GM13976 (cell line): ENCODE measurements around the gene TRIM24.

Experiments
- DNase-seq: peaks from one replicate; pipeline ENCODE4 v3.0.0; 2012; ENCODE audit warnings: low spot score
- in situ Hi-C: fragments of 300-500 bp; cut with MboI; formaldehyde crosslinking; loops from one replicate; pipeline ENCODE4 v1.12.0; 2022; ENCODE audit warnings: low sequenced_read_pairs, mixed read lengths, inconsistent platforms; ENCODE audit not compliant: unreplicated experiment
- TF ChIP-seq, protein P1 (sequence below): IDR thresholded peaks from 2 replicates; pipeline ENCODE4 v1.5.1; 2012; ENCODE audit warnings: borderline replicate concordance, mild to moderate bottlenecking; ENCODE audit not compliant: insufficient read depth; ENCODE audit errors: extremely low read depth, missing control alignments, control extremely low read depth

Gene TRIM24

DNA sequence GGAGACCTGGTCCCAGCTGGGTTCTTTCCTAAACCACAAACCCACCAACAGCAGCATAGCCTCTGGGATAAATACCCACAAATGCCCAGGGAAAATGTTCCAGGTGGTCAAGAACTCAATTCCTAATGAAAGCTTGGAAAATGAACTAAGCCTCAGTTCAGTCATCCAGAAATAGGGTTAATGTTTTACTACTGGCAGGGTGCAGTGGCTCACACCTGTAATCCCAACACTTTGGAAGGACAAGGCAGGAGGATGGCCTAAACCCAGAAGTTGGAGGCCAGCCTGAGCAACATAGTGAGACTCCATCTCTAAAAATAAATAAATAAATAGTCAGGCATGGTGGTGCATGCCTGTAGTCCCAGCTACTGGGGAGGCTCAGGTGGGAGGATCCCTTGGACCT is 158.9 kb downstream of the TRIM24 start:
- in situ Hi-C loops = no loop called here
- DNase-seq = no peak
- TF ChIP-seq, protein P1, sequence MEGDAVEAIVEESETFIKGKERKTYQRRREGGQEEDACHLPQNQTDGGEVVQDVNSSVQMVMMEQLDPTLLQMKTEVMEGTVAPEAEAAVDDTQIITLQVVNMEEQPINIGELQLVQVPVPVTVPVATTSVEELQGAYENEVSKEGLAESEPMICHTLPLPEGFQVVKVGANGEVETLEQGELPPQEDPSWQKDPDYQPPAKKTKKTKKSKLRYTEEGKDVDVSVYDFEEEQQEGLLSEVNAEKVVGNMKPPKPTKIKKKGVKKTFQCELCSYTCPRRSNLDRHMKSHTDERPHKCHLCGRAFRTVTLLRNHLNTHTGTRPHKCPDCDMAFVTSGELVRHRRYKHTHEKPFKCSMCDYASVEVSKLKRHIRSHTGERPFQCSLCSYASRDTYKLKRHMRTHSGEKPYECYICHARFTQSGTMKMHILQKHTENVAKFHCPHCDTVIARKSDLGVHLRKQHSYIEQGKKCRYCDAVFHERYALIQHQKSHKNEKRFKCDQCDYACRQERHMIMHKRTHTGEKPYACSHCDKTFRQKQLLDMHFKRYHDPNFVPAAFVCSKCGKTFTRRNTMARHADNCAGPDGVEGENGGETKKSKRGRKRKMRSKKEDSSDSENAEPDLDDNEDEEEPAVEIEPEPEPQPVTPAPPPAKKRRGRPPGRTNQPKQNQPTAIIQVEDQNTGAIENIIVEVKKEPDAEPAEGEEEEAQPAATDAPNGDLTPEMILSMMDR = no peak

DNA sequence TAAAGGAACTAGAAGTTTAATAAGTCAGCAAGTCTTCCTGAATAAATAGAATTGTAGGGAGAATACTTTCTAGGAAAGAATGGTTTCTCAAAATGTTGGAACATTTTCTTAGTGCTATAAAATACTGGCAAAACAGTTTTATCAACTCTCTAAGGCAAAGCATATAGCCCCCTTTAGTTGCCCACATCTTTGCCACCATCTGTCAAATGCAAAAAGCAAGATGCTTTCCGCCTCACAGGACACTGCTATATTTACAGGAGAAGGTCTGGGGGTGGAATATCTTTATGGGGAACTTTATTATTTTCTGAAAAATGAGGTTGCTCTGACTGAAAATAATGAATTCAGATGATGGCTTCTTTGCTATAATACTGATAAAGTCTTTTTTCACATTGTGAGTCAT is 162.8 kb downstream of the TRIM24 start:
- TF ChIP-seq, protein P1 = no peak
- DNase-seq = no peak
- in situ Hi-C loops = no loop called here

DNA sequence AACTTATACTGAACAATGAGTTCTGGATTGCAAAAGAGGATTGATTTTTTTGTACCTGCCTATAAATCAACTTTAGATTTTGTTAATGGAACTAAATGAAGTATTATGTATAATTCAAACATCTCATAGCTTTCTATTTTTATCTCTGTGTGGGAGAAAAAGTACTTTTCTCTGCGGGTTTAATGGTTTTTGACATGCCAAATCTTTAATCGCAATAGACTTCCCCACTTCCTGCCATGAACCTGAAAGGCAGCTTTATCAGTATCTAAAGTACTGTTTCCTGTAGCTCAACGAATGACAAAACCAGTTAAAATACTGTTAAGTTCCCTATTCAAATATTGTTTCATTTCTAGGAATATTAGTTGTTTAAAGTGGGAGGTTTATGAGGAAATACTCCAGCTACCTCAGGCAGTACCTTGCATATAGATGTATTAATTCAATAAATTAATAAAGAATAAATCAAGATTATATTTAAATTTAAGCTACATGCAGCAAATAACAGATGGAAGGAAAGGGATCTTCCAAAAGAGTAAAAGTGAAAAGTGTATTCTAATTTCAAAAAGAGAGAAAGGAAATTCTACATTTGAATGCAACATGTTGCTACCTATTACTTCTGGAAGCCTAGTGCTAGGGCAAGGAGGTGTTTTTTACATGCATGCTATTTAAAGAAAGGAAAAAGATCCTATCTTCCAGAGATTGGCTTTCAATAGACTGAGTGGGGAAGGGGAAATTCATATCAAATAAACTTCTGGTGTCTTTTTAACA is 165.2 kb downstream of the TRIM24 start:
- TF ChIP-seq, protein P1 = no peak
- no peak for DNase-seq
- in situ Hi-C loops = no loop called here

DNA sequence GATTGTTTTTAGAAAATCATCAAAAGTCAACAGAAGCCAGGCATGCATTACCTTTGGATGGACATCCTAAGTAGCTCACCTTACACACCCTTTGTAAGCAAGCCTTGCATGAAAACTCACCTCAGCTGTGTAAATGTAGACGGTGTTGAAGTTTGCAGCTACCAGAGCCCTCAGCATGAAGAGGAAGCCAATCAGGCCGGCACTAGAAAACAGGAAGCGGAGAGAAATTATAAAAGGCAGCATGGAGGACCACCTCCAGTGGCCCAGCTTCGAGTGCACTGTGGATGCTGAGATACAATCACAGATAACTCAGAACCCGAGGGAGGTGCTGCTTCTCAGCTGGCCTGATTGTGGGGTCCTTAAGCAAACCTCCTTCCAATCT is 165.8 kb downstream of the TRIM24 start:
- TF ChIP-seq, protein P1 = no peak
- in situ Hi-C loops = no loop called here
- no peak for DNase-seq

DNA sequence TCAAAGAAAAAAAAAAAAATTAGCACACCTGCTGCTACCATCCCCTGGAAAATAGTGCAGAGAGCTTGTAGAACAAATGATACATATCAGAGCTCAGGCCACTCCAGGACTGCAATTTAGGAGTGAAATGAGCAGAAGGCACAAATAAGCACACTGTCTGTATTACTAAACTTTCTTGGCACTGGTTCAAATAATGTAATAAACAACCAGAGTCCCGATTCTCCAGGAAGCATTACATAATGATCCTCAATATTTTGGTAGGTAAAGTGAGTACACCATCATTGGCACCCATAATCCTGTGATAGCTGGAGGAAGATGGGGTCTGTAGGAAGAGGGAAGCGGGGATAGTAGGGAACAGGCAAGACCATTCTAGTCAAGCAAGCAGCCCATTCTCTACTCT is 166.8 kb downstream of the TRIM24 start:
- TF ChIP-seq, protein P1 = no peak
- DNase-seq = no peak
- in situ Hi-C loops = no loop called here

DNA sequence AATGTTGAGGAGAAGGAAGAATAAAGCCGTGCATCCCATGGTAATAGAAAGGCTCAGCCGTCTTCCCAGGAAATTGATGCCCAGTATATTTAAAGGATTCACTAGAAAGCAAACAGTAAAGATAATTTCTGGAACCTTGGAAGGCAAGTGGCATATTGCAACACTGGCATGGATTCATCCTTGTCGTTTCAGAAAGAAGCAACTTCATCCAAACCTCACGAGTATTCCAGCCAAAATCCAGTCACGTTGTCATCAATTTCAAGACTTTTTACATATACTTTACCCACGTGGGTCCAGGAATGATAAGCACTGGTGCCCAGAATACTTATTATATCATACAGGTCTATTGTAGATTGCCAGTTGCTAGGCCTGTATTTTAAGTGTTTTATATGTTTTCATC is 167.3 kb downstream of the TRIM24 start:
- TF ChIP-seq, protein P1 = no peak
- no peak for DNase-seq
- in situ Hi-C loops = no loop called here
